ENCODE data around the gene RNF123. TPM values are rescaled to one million over a fixed set of nuclear protein-coding genes. Genes with fewer than 3 reads are reported as not detected.
"Not testable (repeated sequence)": the region's sequence is repeated elsewhere in the genome, so short reads cannot be mapped to it uniquely, and the experiment has no call there.

Gene RNF123
- total RNA-seq, 1 experiment from 2014 or later = 55.0 TPM

DNA sequence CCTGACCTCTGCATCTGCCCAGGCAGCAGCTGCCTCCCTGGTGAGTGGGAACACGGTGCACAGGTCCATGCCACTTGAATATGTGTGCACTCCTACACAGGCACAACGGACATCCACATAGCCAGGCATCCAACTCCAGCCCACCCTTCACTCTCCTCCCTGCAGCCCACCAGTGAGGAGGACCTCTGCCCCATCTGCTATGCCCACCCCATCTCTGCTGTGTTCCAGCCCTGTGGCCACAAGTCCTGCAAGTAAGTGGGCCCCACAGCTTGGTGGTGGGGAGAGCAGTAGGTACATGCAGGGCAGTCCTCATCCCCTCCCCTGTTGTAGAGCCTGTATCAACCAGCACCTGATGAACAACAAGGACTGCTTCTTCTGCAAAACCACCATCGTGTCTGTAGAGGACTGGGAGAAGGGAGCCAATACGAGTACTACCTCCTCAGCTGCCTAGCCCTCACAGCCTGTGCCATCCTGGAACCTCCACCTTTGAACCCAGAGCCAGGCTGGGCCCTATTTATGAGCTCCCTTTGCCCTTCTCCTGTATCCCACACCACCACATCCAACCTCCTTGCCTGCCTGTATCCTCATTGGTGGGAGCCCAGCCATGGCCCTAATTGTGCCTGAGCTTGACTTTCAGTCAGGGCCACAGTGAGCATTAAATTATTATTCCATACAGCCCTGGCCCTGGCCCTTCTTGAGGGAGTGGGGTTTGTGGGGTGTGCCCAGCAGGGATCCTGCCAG is 31.7 kb downstream of the RNF123 start:
- DNase-seq (ENCODE audit: low spot score) = no peak

- no peak for DNase-seq (ENCODE audit: low spot score)
Observed at GRCh38 chr3:49721596-49721895, 32.2 kb downstream of the RNF123 start.

GRCh38 chr3:49721896-49722781 is 32.8 kb downstream of the RNF123 start:
- DNase-seq (ENCODE audit: low spot score) = no peak

DNA sequence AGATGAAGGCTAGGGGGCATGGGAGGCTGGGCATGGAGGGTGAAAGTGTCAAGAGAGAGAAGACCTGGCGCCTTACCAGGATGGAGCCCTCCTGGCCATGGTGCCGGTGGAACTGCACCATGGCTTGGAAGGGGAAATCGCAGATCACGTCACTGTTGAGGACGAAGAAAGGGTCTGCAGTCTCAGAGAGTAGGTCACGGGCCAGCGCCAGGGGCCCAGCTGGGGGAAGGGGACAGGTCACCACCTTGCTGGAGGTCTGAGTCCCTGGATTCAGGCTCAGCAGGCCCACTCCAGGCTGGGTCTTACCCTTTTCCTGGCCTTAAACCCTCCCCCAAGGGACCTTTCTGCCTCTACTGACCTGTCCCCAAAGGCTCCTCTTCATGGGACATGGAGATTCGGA is 33.5 kb downstream of the RNF123 start:
- no peak for DNase-seq (ENCODE audit: low spot score)

- peak; percentile 21 for DNase-seq (ENCODE audit: low spot score)
Observed at GRCh38 chr3:49723296-49723627, 33.9 kb downstream of the RNF123 start.

DNA sequence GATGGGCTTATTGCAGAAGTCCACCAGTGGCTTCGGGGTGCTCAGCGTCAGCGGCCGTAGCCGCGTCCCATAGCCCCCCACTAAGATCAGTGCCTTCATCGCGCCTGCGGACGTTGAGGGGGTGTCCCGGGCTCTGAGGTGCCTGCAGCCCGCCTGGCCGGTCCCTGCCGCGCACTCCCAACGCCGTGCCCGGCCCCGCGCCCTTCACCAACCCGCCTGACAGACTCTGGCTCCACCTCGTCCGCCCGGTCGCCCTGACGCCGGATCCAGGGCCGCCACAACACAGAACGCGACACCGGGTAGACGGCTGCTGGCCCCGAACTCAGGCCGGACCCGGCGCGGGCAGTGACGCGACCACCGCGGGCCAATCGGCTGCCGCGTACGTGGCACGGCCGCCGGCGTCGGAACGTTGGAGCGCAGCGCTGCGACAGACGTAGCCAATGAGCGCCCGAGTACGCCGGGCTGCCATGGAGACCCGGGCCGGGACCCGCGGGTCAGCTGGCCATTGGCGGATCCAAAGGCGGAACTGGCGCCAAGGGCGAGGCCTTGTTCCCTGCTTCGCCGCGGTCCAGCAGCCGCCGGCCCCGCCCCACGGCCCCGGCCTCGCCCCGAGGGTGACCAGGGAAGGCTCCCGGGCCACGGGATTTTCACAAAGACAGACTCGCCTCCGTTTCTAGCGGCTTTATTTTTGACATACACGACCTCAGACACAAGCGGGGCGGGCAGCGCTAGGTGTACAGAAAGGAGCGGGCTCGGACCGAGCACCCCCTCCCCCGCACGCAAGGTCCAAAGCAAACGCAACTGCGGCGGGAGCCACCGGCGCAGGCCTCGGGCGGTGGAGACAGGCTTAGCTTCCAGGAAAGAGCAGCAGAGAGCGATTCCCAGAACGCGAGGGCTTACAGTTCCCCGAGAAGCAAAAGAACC is 34.5 kb downstream of the RNF123 start, which contains the start of gene GMPPB:
TSS of gene GMPPB (minus strand) at position 324 of the 924 bp plus-strand sequence. CDS start at position 99, 225 bp downstream.
- peak; percentile 92 for DNase-seq (ENCODE audit: low spot score)

DNA sequence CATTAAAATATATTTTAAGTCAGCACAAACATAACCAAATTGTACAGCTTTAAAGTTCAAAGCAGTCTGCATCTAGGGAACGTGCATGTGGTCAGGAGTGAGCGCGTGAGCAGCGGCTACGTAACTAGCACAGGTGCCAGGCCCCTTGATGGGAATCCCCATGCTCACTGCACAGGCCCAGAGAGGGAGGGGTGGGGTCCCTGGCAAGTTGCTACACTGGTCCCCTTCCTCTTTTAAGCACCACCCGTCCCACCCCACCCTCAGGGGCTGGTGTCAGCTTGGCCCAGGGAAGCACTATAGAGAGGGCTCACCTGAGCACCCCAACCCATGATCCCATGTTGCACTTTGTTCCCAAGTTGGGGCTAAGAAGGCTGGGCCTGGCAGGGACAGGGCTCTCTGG is 35.2 kb downstream of the RNF123 start:
- no peak for DNase-seq (ENCODE audit: low spot score)

DNA sequence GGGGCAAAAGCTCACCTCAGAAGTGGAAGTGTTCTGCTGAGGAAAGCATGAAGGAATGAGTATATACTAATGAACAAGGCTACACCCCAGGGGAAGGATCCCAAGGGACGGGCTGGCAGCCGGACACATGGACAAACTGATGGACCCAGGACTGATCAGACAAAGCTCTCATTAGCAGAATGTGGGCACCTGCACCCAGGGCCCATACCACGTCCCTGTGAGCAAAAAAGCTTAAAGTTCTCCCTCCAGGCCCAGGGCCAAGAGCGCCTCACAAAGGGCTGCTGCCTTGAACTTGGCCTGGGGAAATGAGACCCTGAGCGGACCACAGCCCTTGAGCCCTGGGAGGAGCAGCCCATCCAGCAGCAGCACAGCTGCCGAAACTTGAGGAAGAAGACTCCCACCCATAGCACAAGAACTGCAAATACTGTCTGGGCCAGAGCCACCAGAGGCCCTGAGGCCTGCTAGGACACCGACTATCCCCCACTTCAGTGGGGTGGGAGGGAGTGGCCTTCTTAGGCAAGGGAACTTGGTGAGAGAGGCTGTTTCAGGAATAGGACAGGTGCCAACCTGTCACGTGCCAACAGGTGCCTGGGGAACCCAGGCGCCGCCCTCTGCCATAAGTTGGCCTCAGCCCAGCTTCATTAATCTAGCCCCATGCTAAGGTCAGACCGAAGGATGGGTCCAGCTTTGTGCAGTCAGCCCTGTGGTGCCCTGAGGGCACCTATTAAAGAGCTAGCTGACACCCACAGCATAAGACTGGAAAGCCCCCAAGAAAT is 36.7 kb downstream of the RNF123 start:
- no peak for DNase-seq (ENCODE audit: low spot score)

GRCh38 chr3:49727154-49727923 is 38.0 kb downstream of the RNF123 start:
- no peak for DNase-seq (ENCODE audit: low spot score)

DNA sequence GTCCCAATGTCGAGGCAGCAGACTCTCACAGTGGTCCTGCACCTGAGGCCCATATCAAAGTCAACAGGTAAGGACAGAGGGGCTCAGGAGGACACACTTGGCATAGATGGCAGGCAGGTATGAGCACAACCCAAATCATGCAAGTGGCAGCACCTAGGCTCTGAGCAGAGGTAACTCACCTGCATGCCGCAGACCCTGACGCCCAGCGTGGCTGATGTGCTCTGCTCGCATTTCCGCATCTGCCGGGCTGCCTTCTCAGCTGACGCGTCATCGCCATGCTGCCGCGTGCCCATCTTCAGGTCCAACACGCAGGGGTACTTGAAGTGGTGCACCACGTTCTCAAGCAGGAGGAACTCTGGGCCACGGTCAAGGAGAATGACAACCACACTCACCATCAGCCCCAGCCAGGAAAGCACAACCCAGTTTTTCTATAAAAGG is 38.6 kb downstream of the RNF123 start:
- no peak for DNase-seq (ENCODE audit: low spot score)

DNA sequence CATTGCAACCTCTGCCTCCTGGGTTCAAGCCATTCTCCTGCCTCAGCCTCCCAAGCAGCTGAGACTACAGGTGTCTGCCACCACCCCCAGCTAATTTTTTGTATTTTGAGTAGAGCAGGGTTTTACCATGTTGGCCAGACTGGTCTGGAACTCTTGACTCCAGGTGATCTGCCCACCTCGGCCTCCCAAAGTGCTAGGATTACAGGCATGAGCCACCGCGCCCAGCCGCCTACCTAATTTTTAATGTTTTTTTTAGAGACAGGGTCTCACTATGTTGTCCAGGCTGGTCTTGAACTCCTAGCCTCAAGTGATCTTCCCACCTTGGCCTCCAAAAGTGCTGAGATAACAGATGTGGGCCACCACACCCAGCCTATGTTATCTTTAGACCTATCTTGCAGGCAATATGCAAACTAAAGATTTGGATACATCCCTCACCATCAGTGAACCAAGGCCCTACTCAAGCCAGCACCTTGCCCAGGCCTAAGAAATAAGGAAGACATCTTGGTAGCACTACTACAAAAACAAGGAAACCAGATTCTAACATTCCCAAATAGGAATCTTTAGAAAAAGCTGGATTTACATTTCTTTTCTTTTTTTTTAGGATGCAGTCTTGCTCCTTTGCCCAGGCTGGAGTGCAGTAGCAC is 40.7 kb downstream of the RNF123 start:
- DNase-seq (ENCODE audit: low spot score) = no peak

GRCh38 chr3:49732597-49732996 is 43.2 kb downstream of the RNF123 start:
- DNase-seq (ENCODE audit: low spot score) = no peak

GRCh38 chr3:49733551-49733950 is 44.2 kb downstream of the RNF123 start:
- DNase-seq (ENCODE audit: low spot score) = no peak

DNA sequence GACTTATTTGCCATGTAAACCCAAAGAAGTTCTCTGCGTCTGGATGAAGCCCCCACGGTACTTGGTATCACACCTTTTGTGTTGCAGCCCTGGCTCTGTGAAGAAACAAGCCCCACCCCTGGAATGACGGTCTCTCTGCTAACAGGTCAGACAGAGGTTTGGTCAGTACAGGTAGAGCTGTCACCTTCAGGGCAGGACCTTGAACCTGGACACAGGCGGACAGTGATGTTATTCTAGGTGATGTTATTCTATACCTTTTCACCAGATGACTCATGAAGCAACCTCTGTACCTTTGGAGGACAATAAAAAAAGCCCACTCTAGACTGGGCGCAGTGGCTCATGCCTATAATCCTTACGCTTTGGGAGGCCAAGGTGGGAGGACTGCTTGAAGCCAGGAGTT is 45.4 kb downstream of the RNF123 start:
- no peak for DNase-seq (ENCODE audit: low spot score)

GRCh38 chr3:49738067-49738713 is 48.8 kb downstream of the RNF123 start:
- no peak for DNase-seq (ENCODE audit: low spot score)

DNA sequence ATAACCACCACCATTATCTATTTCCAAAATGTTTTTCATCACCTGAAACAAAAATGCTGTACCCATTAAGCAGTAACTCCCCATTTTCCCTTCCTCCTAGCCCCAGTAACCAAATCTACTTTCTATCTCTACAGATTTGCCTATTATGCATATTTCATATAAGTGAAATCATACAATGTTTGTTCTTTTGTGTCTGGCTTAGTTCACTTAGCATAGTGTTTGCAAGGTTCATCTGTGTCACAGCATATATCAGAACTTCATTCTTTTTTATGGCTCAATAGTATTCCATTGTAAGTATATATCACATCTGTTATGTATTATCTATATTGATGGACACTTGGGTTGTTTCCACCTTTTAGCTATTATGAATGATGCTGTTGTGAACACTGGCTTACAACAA is 51.1 kb downstream of the RNF123 start:
- no peak for DNase-seq (ENCODE audit: low spot score)

DNA sequence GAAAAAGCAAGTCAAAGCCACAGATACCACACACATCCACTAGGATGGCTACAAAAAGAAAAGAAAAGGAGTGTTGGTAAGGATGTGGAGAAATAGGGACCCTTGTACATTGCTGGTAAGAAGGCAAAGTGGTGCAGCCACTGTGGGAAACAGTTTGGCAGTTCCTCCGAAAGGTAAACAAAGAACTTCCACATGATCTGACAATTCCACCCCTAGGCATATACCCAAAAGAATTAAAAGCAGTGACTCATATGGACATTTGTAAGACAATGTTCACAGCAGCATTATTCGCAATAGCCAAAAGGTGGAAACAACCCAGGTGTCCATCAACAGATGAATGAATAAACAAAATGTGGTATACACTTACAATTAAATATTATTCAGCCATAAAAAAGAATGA is 56.6 kb downstream of the RNF123 start:
- peak; percentile 65 for DNase-seq (ENCODE audit: low spot score)

DNA sequence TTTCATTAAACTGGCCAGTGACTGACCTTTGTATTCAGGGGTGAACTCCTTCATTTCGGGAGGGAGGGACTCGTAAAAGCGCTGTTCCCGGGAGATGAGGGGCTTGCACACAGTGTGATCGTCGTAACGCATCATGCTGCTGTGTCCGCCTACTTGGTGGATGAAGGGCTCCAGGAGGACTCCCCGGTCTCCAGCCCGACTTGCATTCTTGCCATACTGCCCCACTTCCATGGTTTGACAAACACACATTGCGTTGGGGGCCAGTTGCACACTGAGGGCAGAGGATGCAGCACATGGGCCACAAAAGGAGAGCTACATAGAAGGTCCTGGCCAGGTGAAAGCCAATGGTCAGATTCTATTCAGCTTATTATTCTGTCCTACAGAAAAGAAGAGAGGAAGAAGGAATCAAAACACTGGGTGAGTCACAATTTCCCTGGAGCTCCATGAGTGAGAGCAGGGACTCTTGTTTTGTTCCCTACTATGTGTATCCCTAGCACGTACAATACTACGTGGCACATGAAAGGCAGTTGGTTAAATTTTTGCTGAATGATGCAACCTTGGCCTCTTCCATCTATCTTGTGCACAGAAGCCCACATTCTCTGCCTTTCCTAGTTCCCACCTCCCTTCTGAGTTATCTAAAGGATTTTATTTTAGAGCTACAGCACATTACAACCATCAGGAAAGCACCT is 58.6 kb downstream of the RNF123 start:
- peak; percentile 45 for DNase-seq (ENCODE audit: low spot score)

DNA sequence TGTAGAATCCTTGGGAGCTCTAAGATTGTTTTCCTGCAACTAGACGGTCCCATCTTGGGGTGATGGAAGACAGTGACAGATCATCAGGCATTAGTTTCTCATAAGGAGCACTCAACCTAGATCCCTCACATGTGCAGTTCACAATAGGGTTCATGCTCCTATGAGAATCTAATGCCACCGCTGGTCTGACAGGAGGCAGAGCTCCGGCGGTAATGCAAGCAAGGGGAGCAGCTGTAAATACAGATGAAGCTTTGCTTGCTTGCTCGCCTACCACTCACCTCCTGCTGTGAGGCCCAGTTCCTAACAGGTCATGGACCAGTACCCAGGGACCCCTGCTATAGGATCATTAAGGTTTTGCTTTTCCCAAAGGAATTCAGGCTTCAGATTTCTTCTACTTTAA is 59.5 kb downstream of the RNF123 start:
- DNase-seq (ENCODE audit: low spot score) = not testable (repeated sequence)

All from A172 (cell line).